Superior temporal gyrus (tissue), 1 donor: ENCODE data around the gene ZEB2.

Experiments
- DNase-seq: peaks from one replicate; pipeline ENCODE4 v3.0.0-alpha.2; 2016; ENCODE audit errors: extremely low spot score

The ZEB2 gene

DNA sequence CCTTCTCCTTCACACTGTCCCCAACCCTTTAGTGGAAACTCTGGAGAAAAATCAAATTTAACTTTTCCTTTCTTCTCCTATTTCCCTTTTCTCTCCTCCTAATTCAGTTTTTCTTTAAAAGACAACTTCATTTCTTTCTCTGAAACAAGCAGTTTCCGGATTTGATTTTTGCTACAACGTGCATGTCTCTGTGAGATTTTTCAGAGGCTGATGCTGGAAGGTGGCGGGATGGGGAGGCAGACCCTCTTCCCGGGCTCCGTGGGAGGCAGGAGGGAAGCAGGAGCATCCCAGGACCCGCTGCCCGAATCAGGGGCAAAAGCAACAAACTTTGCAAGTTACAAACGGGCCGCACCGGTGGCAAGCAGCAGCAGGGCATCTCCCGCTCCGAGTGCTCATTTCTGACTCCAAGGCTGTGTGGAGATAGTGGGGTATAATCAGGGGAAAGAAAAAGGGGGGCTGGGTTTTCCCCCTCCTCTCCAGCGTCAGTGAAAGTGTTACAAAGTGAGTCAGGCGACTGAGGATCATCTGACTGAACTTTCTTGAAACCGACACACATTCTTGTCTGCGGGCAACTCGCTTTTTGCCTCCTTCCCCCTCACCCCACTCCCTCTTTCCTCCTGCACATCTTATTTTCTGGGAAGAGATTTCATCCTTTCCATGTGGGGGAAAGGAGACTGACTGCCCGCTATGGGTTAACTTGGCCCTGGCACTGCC is 6.4 kb downstream of the ZEB2 start:
- peak; percentile 87 for DNase-seq

DNA sequence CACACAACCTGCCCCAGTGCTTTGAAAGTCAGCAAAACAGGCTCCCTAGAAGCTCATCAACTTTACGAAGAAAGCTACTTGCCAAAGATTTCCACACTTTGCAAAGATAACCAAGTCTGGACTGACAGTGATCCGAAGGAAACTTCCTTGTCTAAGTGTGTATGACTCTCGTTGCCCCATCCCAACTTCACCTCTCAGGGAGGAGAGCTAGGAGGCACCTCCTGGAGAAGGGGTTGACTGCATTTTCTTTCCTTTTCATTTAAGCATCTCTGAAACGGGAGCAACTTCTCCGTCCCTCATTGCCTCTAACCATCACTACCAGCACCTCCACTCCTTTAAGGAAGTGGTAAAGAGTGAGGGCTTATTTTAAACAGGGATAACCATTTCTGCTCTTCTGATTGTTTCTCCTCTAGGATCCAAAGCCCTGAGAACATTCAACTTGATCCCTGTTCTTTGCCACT is 7.0 kb downstream of the ZEB2 start:
- DNase-seq = peak; percentile 83

DNA sequence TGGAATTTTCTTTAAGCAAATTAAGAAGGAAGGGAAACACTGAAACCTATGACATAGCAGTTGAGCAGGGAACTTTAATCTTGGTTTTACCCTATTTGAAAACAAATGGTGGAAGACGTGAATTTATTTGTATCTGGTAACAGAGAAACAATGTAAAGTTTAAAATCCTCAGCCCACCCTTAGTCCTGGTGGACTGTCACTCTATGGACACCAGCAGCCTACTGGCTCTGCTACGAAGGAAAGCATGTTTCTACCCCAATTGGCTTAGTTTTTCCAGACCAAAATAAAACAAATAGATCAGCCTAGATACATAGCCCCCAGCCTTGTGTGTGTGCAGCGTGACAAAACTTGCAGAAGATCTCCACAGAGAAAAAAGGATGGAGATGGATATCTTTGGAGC is 7.4 kb downstream of the ZEB2 start:
- DNase-seq = peak; percentile 78

DNA sequence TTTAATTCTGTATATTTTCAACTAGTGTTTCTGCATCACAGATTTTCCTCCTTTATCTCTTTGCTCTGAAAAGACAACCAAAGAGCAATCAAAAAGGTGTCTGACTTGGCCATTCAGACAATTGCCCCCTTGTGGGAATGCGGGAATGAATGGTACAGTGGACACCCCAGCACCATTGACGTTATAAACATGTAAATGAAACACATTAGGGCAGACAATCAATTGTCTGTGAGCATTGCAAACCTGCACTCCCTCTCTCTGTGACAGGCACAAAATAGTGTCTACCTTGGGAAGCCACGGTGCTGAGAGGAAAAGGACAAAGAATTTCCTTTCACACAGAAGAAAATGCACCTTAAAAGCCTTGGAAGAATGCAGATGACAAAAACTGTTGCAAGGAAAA is 8.0 kb downstream of the ZEB2 start:
- DNase-seq = peak; percentile 95

DNA sequence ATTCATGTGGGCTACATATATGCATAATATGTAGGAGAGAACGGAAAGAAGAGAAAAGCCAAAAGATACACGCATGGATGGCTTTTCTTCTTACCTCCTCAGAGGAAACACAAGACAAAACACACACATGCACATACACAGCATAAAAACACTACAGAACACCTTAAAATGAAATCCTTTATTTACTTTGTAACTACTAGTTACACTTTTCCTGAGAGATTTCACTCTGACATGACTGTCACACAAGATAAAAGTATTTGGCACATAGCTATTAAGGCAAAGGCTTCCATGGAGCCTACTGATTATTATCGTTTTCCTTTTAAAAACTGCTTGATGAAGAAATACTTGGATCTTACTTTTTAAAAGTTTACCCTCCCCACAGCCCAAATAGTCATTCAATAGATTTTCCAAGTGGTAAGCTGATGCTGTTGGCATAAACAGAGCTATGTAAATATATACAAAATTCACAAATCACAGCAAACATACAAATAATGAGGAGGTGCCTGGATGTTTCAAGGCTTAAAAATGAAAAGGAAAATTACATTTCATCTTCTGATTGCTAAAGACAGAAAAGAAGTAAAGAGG is 8.6 kb downstream of the ZEB2 start:
- no peak for DNase-seq

DNA sequence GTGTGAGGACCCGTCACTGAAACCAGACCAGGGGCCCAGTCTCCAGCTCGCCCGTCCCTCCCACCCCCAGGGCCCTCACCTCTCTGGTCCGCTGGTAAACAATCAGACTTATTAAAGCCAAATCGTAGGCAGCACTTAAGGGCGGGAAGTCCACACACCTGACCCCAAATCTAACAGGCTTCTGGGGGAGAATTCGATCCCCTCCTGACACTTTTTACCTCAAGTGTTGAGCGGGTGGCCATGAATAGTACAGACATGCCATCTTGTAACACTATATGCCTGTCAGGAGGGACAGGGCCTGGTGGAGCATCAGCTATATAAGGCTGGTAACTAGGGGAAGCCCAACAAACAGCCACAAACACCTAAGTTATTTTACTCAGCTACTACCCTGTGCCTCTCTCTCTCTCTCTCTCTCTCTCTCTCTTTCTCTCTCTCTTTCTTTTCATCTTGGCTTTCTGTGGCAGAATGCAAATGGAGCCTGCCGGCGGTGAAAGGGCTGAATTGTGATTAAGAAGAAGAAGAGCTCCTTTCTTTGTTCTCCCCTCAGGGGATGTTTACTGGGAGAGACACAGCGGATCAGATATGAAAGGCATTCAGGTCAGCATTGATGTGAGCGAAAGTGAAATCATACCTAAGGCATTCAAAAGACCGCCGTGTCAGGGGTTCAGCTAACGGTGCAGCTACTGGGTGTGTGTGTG is 9.5 kb downstream of the ZEB2 start:
- DNase-seq = peak; percentile 84

DNA sequence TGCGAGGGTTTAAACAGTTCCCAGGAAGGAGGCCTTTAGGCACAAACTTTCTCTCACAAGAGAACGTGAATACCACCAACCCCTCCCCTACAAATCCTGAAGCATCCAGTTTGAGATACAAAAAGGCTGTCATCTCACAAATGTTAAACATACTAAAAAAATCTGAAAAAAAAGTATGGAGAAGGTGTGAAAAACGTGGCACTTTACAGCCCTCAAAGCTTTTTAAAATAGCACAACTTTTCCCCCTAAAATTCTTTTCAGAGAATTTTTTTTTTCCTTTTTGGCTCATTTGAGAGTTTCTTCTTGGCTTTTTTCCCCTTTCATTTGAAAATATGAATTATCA is 10.1 kb downstream of the ZEB2 start:
- peak; percentile 80 for DNase-seq

DNA sequence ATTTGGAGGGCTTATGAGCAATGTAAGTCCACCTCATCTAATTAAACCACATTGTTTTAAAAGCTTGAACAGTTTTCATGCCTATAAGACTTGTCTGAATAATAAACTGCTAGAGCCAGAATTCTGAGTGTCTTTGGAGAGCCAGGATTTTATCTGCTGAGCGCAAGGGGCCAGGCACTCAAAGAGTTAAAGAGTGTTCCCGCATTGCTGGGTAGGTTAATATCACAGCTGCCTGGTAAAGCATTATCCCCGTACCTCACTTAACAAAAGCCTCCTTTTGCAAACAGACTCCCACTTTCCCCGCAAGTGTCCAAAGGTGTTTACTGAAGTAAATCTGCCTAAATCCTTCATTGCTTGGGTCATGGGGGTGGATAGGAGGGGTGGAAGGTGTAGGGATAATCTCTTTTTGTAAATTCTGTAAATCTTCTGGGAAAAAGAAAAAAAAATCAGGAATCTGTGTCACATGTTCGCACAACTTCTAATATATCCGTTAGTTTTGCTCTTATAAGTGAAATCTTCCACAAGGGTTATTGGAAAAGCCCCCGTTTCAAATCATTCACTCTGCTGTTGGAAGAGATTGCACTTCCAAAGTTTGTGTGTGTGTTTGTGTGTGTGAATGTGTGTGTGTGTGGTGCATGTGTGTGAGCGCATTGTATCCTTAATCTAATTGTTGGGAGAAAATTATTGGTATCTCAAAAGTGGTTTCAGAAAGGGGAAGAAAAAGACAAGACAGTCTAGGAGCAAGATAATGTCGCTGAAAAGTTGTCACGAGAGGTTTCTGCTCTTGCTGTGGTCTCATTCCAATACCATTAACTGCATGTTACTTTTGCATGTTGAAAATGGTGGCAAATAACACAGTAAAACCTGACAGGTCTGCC is 10.7 kb downstream of the ZEB2 start:
- DNase-seq = no peak

DNA sequence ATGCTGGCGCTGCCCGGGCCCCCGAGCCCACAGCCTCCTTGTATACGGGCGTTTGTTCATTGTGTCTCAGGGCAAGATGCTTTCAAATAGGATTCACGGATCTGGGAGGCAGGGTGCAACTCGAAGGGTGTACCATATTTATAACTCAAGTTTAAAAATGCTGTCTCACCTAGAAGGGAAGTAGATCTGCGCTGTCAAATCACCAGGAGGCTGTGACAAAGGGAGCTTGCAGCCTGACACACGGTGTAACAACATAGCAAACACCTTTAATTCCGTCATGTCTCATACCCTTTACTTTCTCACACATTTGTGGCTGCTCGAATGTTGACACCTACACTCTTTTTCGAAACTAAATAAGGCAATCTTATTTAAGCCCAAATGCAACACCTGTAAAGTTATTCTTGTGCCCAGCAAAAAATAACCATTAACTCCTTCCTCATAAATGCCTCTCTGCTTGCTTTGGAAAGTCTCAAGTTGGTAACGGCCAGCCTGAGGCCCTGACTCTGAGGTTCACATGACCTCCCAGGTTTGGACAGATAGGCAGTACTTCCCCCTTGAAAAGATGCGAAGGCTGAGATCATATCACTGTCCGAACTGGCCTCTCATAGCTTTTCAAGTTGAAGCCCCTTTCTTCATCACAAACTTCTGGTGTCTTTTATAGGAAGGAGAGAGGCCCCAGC is 11.6 kb downstream of the ZEB2 start:
- DNase-seq = no peak

DNA sequence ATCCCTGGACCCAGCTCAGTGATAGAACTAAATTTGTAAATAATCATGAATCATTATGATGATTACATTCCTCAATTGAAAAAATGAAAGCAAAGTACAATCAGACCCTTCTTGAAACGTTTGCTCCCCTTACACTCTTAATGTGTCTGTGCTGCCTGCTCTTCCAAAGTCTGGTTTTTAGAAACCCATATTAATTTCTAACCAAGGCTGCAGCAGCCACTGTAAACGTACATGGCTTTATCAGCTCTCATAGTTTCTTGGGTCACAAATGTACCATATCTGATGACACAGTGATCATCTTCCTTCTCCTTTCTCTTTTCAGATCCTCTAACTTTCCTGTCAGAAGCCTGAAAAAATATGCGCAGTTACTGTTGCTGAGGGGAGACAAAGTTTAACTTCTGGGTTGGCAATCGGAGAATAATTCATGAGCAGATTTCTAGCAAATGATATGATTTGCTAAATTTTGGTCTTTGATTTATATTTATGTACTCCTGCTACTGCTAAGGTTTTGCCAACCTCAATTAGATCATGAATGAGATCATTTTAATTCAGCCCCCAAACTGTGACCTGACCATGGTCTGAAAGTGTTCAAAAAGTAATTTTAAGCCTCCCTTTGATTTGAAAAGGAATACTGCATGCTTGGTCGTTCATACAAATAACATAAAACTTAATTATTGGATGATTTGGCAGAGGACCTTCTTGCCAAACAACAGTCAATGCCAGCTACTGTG is 12.3 kb downstream of the ZEB2 start:
- peak; percentile 91 for DNase-seq

DNA sequence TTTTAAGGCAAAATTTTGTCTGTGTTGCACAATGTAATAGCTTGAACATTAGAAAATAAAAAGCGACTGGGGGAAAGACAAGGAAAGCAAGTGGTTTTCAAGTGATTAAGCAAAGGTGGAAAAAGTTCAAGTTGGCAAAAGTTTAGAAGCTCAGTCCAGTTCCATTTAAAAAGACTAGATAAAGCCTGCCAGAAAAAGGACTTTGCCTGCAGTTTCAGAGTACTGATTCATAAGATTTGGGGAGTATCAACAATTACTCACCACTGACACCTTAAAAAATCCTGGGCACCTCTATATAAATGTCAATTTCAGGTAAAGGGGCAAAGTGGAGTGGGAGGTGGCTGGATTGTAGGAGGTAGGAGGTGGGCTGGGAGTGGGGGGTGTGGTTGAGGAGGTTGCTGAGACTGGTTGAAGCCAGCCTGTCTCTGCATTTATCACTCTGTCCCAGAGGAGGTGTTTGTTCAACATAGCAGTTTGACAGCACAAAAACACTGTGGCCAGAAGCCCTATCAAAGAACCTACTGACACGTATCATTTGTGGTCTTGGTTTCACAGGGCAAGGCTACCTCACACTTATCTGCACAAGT is 14.6 kb downstream of the ZEB2 start:
- no peak for DNase-seq

DNA sequence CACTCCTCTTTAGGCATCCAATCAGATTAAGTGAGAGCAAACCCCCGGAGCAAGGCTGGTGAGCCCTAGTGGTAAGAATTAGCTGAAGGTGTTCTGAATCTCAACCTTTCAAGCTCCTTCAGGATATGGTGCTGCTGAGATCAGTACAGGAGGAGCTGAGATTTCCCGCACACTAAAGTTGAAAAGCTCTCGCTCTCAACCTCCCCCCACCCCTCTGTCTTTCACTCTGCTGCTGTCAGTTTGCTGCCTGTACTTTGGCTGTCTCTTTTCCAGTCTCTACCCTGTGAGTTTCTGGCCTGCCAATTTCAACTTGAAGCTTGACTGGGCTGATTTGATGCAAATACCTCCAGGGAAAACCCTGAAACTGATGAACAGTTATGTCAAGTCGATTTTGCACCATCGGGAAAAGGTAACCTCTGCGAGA is 15.7 kb downstream of the ZEB2 start:
- no peak for DNase-seq

DNA sequence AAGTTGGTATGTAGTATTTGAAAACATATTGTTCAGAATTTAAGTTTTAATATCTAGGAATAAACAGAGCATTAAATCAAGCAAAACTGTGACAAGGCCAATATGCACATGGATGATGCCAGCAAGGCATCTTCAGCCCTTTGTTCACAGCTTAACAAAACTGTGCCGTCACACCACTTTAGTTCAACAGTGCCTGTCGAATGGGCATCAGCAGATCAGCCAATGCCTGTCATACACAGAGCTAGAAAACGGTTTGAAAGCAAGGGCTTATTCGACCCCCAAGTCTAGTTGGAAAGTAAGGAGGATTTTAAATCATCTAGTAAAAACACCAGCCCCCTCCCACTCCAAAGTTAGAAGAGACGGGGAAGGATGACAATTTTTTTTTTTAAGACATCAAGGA is 16.7 kb downstream of the ZEB2 start:
- peak; percentile 84 for DNase-seq

DNA sequence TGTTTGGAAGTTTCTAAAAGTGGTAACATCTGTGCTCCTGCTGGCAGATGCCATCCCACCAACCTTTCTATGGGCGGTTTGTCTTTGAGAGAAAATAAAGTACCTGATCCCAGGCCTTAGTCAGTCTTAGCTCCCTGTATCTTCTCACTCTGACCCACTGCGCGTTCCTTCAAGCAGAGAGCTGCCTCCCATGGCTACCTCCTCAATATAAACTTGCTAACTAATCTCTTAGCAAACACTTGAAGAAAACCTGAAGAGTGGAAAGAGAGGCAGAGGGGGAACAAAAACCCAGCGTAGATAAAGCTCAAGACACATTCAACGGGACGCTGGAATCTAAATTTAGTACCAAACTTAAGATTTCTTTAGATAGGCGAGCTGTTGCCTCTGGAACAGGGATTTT is 17.6 kb downstream of the ZEB2 start:
- no peak for DNase-seq

DNA sequence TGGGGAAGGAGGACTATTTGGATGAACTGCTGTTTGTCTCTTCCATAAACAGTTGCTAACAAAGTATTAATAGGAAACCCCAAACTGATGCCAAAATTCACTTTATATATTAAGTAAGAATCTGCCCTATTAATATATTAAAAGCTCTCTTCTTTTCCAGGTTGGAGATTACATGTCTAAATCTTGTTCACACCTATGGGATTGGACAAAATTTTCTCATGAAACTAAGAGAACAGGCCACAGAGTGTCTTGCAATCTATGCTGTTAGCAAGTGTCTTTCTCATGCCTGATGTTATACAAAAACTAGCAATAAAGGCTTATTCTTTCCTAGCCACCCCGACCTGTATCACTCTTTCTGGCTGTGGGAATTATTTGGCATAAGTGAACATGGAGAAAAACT is 18.3 kb downstream of the ZEB2 start:
- peak; percentile 74 for DNase-seq

DNA sequence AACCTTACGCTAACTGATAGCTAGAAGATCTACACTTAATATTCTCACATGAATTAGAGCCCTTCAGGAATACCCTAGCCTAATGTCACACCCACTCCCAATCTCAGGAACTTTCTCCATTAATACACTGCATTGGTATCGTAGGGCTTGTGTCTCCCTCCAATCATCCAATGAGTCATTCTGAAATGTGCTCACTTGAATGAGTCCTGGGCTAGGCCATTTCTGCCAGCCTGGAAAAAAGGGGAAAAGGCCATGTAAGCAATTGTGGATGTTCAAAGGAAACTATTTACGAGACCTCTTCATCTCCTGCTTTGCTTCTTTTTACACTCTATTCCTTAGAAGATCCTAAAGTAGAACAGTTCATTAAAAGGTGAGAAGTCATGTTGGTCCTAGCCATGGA is 18.8 kb downstream of the ZEB2 start:
- no peak for DNase-seq

DNA sequence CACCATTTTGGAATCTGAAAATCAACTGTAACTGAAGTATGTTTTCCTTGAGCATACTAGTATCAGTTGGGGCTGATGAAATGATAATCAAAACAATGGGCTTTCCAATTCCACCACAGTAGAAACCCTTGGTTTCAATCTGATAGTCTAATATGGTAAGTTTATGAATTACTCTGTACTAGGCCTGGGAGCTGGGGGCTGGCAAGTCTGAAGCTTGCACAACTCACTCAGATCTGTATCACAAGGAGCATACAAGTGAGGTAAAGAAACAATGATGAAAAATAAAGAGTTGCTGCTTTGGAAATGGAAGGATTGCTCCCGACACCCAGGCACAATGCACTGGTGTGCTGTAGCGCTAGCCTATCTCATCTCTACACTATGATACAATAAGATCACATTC is 19.4 kb downstream of the ZEB2 start:
- no peak for DNase-seq

DNA sequence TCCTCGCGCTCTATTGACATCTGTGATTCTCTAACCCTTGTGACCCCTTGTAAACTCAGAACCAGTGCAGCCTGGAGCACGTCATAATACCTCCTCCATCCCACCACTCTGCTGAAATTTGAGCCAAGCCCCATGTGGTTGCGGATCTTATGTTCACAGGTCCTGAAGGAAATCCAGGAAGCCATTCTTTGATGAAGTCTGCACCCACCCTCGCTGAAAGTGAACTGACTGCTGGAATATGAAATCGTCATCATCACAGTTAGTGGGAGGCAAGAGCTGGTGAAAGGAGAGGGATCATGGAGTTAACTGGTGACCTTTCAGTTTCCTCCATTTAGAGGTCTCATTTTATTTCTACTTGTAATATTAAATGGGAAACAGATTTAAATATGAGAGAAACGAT is 21.6 kb downstream of the ZEB2 start:
- DNase-seq = no peak

DNA sequence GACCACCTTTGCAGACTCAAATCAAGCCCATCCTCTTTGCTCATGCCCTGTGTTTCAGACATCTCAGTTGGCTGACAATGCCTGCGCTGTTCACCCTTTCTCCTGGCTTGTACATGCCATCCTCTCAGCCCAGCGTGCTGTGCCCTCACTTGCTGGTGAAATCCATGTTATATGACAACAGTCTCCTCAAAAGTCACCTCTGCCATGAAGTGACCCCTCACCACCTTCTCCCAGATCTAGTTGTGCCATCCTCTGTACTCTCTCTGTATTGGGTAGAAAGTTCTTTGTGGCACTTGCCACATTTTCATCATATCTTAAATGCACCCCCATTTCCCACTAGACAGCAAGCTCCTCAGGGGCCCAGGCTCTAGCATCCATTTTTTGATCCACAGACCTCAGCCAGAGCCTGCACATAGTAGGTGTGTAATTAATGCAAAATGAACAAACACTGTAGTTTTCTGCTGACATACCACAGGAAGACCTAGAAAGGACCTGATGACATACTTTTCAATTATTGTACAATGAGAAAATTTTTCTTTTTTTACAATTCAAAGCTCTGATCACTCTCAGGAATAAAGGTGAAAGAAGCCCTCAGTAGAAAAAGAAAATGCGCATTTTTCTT is 22.8 kb downstream of the ZEB2 start:
- no peak for DNase-seq
